CD4-positive, alpha-beta T cell treated with Interleukin-12 subunit alpha and Interleukin-12 subunit beta, for 1 hour (primary cell): ENCODE measurements around the gene RAB26.

Experiments
- DNase-seq: peaks from one replicate; pipeline ENCODE4 v3.0.0-alpha.2; 2020

The RAB26 gene

DNA sequence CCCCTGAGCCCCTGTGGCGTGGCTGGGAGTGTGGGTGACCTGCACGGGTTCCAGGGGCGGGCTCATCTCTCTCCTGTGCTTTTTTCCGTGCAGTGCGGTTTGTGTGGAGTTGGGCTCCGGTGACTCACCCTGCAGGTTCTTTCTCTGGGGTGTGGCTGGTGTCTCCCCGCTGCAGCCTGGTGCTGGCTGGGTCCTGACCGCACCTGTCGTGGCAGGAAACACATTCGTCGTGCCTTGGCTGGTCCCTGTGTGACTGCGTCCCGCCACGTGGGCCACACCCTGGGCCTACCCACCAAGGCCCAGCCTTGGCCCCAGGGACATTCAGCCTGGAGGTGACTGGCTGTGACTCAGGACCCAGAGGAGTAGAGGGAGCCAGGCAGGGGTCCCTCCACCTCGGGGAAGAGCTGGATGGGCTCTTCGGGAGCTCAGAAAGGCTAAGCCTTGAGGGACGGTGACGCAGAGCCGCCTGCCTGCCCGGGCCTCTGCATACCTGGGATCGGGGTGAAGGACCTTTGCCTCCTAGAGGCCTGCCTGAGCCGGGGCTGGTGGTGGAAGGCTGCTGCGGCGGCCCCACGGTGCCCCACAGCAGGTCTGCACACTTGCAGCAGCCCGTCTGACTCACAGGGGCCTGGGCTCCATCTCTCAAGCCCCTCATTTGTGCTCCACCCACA, 14.9 kb downstream of the RAB26 start:
- peak; percentile 34 for DNase-seq

- DNase-seq: no peak
Observed at GRCh38 chr16:2165861-2166260, 17.4 kb downstream of the RAB26 start.

DNA sequence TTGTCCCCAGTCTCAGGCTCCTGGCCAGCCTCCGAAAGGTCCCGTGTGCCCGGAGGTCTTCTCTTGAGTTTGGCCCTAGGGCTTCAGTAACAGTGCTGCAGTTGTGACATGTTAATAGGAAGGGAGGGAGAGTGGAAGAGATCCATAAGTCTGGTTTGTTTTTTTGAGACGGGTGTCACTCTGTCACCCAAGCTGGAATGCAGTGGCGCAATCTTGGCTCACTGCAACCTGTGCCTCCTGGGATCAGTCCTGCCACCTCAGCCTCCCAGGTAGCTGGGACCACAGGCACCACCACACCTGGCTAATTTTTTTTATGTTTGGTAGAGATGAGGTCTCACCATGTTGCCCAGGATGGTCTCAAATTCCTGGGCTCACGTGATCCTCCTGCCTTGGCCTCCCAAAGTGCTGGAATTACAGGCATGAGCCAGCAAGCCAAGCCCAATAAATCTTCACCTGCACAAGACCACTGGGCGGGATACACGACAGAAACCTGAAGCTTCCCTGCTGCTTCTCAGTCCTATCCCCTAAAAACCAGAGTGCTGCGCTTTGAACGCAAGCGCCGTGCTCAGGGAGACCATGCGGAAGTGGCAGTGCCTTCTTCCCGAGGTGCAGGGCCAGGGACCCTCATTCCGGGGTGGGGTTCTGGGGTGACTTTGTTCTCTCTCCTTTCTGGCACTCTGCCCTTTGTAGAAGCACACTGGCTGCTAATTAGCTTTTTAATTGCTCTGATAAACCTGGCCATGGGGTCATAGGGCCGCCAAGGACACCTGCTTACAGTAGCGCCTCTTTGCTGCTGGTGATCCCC, 18.0 kb downstream of the RAB26 start:
- no peak for DNase-seq

- no peak for DNase-seq
Observed at GRCh38 chr16:2167068-2167638, 18.7 kb downstream of the RAB26 start.

- no peak for DNase-seq
Observed at GRCh38 chr16:2170080-2170479, 21.7 kb downstream of the RAB26 start.

- no peak for DNase-seq
Observed at GRCh38 chr16:2170587-2171435, 22.4 kb downstream of the RAB26 start.

- no peak for DNase-seq
Observed at GRCh38 chr16:2171601-2172178, 23.3 kb downstream of the RAB26 start.

GRCh38 chr16:2172688-2173335, 24.4 kb downstream of the RAB26 start:
- no peak for DNase-seq

DNA sequence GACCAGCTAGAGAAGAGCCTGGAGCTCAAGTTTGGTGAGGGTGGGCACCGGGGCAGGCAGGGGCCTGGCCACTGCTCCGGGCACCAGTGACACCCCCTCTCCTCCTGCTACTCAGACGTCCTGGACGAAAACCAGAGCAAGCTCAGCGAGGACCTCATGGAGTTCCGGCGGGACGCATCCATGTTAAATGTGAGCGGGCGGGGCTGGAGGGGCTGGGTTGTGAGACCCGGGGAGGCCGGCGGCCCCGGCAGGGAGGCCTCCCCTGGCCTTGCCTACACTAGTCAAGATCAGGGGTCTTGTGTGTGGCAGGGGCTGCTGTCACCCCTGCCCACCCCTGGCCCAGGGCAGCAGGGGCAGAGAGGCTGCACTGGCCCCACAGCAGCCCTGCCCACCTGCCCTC, 24.9 kb downstream of the RAB26 start:
- DNase-seq: no peak

- no peak for DNase-seq
Observed at GRCh38 chr16:2173916-2174315, 25.5 kb downstream of the RAB26 start.

- DNase-seq: no peak
Observed at GRCh38 chr16:2174396-2175131, 26.1 kb downstream of the RAB26 start.

GRCh38 chr16:2175454-2175853, 27.0 kb downstream of the RAB26 start:
- no peak for DNase-seq

- DNase-seq: no peak
Observed at GRCh38 chr16:2176047-2176446, 27.6 kb downstream of the RAB26 start.

- DNase-seq: no peak
Observed at GRCh38 chr16:2177101-2177500, 28.7 kb downstream of the RAB26 start.

GRCh38 chr16:2177561-2177960, 29.1 kb downstream of the RAB26 start:
- no peak for DNase-seq

- DNase-seq: peak; percentile 52
Observed at GRCh38 chr16:2178321-2179106, 30.1 kb downstream of the RAB26 start.

GRCh38 chr16:2179107-2179501, 30.7 kb downstream of the RAB26 start:
- DNase-seq: no peak

DNA sequence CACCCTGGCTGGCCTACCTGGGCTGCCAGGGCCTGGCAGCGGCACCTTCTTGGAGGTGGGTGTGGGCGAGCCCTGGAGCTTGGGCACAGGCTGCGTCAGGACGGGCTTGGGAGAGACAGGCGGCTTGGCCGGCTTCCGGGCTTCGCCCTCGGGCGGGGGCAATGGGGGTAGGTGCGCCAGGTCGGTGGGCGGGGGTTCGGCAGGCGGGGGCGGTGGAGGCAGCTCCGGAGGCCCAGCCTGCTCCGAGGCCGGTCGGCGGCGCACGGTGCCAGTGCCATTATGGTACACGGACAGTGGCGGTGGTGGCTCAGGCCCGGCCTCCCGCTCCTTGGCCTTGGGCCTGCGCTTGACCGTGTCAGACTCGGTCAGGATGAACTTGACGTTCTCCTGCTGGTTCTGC, 31.2 kb downstream of the RAB26 start:
- DNase-seq: no peak

DNA sequence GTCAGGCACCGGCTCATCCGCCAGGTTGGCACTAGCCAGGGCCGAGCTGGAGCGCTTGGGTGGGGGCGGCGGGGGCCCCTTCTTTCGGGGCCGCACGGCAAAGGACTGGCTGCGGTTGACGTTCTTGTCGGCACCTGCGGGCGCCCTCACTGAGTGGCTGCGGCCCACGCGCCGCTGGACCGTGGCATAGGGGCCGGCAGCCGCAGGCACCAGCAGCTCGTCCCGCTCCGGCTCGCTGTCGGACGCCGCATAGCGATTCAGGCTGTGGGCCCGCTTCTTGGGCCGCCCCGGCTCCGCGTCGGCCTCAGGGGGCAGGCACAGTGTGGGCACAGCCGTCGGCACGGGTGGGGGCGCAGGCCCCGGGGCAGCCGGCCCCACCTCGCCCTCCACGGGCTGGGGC, 32.0 kb downstream of the RAB26 start:
- no peak for DNase-seq
